ENCODE results near the gene DNAH9. TPM values are rescaled to one million over a fixed set of nuclear protein-coding genes. Genes with fewer than 3 reads are reported as not detected.

DNAH9 gene
- total RNA-seq, 1 experiment from 2014 or later = not detected

DNA sequence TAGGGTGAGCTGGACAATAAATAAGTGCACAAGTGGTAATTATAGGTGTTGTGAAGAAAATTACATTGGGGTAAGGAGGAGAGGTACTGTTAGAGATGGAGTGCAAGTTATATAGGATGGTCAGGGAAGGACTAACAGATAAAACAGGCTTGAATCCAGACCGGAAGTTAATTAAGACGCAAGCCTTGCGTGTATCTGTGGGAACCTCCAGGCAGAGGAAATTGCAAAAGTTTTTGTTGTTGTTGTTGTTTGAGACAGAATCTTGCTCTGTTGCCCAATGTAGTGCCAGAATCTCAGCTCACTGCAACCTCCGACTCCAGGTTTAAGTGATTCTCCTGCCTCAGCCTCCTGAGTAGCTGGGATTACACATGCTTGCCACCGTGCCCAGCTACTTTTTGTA lies 401.4 kb downstream of the DNAH9 start:
- CTCF ChIA-PET = no interaction called here
- POLR2A ChIA-PET = no interaction called here
- H3K4me3 Mint-ChIP-seq (ENCODE audit: unreplicated experiment) = no peak overlapping the region
- no peaks in the 10 kb centered on the region for H3K27me3 ChIP-seq (replicated peaks; ENCODE audit: control insufficient read depth, insufficient read depth, low read length)
- H3K36me3 Mint-ChIP-seq (ENCODE audit: insufficient read depth, unreplicated experiment) = no peaks in the 10 kb centered on the region
- TF ChIP-seq, protein P1, sequence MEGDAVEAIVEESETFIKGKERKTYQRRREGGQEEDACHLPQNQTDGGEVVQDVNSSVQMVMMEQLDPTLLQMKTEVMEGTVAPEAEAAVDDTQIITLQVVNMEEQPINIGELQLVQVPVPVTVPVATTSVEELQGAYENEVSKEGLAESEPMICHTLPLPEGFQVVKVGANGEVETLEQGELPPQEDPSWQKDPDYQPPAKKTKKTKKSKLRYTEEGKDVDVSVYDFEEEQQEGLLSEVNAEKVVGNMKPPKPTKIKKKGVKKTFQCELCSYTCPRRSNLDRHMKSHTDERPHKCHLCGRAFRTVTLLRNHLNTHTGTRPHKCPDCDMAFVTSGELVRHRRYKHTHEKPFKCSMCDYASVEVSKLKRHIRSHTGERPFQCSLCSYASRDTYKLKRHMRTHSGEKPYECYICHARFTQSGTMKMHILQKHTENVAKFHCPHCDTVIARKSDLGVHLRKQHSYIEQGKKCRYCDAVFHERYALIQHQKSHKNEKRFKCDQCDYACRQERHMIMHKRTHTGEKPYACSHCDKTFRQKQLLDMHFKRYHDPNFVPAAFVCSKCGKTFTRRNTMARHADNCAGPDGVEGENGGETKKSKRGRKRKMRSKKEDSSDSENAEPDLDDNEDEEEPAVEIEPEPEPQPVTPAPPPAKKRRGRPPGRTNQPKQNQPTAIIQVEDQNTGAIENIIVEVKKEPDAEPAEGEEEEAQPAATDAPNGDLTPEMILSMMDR (IDR thresholded peaks at IDR 0.05; ENCODE audit: insufficient read depth in 1 of 2, low read depth in 1 of 2, low read length in 1 of 2, severe bottlenecking in 1 of 2, unreplicated experiment in 1 of 2) = no peak
- intact Hi-C loops (cut with micrococcal nuclease; ENCODE audit: unreplicated experiment) = no loop called here
- no peaks in the 10 kb centered on the region for H3K36me3 ChIP-seq (ENCODE audit: control insufficient read depth, insufficient read depth, low read length)
- no peak overlapping the region for H3K27ac Mint-ChIP-seq (ENCODE audit: unreplicated experiment)
- no peaks in the 10 kb centered on the region for H3K4me1 ChIP-seq
- H3K9me3 ChIP-seq = no peaks in the 10 kb centered on the region
- no peaks in the 10 kb centered on the region for H3K27me3 Mint-ChIP-seq (ENCODE audit: insufficient read depth, unreplicated experiment)
- no peak for DNase-seq
- BruUV-seq (replicated peaks) = no TSS peak
- H3K4me1 Mint-ChIP-seq (ENCODE audit: low read depth, unreplicated experiment) = peaks cover 6% of the 10 kb centered on the region
- H3K9me3 Mint-ChIP-seq (ENCODE audit: unreplicated experiment) = no peaks in the 10 kb centered on the region
- no peak overlapping the region for H3K4me3 ChIP-seq (ENCODE audit: low read depth, low read length)

DNA sequence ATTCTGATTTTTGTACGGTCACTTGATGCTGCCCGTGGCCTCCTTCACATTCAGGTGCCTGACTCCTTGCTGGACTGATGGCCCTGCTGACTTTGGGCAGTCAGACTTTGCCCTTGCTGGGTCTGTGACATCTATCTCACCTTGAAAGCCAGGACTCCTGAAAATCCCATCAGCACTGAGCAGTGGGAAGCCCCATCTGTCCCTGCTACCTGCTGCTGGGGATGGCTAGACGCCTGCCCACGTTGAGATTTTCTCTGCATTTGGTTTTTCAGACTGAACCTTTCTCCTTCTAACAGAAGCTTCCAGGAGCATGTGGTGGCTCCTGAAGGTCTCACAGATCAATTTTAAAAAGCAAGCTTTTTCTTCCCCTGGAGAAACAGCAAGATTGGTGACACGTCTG lies 409.2 kb downstream of the DNAH9 start:
- H3K27ac Mint-ChIP-seq (ENCODE audit: unreplicated experiment) = no peak overlapping the region
- Histone ChIP-seq H3K4me1 (no peaks in the 10 kb centered on the region), H3K4me3 (ENCODE audit: low read depth, low read length) (no peak overlapping the region), H3K9me3 (no peaks in the 10 kb centered on the region), H3K27me3 (replicated peaks; ENCODE audit: control insufficient read depth, insufficient read depth, low read length) (no peaks in the 10 kb centered on the region), H3K36me3 (ENCODE audit: control insufficient read depth, insufficient read depth, low read length) (no peaks in the 10 kb centered on the region)
- intact Hi-C loops (cut with micrococcal nuclease; ENCODE audit: unreplicated experiment) = no loop called here
- POLR2A ChIA-PET = no interaction called here
- BruUV-seq (replicated peaks) = no TSS peak
- TF ChIP-seq, protein P1 (IDR thresholded peaks at IDR 0.05; ENCODE audit: insufficient read depth in 1 of 2, low read depth in 1 of 2, low read length in 1 of 2, severe bottlenecking in 1 of 2, unreplicated experiment in 1 of 2) = no peak
- no peaks in the 10 kb centered on the region for H3K4me1 Mint-ChIP-seq (ENCODE audit: low read depth, unreplicated experiment)
- DNase-seq = no peak
- H3K36me3 Mint-ChIP-seq (ENCODE audit: insufficient read depth, unreplicated experiment) = no peaks in the 10 kb centered on the region
- no peaks in the 10 kb centered on the region for H3K27me3 Mint-ChIP-seq (ENCODE audit: insufficient read depth, unreplicated experiment)
- no peaks in the 10 kb centered on the region for H3K9me3 Mint-ChIP-seq (ENCODE audit: unreplicated experiment)
- CTCF ChIA-PET = no interaction called here
- H3K4me3 Mint-ChIP-seq (ENCODE audit: unreplicated experiment) = no peak overlapping the region
